8988T (cell line): ENCODE results near the gene BMP8B.
"Not testable (repeated sequence)": the region's sequence is repeated elsewhere in the genome, so short reads cannot be mapped to it uniquely, and the experiment has no call there.

Experiments
- DNase-seq: peaks from one replicate; pipeline ENCODE4 v3.0.0; 2011

Gene BMP8B, protein sequence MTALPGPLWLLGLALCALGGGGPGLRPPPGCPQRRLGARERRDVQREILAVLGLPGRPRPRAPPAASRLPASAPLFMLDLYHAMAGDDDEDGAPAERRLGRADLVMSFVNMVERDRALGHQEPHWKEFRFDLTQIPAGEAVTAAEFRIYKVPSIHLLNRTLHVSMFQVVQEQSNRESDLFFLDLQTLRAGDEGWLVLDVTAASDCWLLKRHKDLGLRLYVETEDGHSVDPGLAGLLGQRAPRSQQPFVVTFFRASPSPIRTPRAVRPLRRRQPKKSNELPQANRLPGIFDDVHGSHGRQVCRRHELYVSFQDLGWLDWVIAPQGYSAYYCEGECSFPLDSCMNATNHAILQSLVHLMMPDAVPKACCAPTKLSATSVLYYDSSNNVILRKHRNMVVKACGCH

DNA sequence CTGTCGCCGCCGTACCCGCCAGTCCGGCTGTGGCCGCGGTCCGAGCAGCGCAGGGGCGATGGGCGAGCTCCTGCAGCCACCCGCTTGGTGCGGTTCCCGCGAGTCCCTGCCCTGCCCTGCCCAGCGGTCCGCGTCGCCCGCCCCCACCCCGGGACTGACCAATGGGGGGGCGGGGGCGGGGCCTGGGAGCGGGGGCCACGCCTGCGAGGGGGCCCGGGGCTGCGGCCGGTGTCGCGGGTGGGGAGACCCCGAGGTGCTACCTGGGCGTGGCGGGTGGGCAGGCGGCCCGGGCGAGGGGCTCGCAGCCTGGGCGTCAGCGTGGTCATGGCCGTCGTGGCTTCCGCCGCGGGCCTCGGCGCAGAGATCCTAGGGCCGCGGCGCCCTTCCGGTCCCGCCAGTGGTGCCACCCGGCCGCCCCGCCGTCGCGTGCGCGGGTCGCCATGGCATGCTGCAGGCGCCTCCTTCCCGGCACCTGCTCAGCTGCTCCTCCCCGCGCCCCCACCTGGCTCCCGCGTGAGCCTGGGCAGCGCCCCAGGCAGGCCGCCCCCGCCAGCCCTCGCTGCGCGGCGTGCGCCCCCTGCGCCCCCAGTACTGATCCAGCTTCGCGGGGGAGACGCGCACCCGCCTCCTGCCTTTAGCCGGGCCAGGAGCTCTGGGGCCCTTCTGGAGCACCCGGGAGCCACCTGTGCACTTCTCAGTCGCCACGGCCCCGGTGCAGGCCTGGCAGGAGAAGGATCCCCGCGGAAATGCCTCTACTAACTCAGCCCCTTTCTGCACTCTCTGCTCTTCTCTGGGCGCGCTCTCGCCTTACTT is at the start of gene BMP8B:
Gene BMP8B, minus strand, starts transcription at position 108 of the 813 bp plus-strand sequence. CDS start 380 bp downstream, outside the sequence.
- DNase-seq = peak; percentile 88

DNA sequence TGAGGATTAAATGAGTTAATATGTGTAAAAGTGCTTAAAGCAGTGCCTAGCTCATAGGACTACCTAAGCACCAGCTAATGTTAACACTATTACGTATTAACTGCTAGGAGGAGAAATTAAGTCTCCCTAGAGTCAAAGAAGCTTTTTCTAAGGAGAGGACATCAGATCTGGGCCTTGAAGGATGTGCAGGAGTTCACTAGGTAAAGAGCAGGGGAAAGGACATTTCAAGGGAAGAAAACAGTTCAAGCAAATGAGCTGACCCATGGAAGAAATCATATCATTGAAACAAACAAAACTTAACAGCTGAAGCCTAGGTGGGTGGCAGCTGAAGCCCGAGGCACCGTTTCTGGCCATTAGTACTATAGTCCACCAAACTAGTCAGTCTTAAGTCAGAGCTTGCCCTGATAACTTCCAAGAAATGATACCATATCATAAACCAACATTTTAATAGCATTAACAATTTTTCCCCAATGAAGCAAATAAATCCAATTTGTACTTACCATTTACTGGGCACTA is 48.0 kb upstream of the BMP8B start:
- no peak for DNase-seq

DNA sequence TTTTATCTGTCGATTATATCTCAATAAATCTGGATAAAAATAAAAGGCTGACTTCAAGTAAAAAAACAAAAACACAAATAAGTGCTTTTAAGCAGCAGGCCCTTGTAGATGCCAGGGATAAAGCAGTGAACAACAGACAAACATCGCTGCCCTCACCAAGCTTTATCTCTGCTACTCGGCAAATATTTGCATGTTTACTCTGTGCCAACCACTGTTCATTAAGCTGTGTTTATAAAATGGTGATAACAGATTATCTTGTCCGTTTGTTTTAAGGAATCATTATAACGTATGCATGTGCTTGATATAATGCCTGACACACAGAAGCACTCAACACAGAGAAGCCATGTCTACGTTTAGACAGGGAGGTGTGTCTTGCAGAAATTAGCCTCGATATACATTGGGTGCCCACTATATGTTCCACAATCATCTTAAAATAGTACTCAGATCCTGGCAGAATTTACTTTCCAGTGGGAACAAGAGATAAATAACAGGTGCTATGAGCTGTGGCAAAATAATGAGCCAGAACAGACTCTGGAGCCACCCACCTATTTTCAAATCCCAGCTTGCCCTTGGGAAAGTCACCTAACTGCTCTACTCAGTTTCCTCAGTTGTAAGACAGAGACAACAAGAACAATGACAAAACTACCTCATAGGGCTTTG is 47.4 kb upstream of the BMP8B start:
- DNase-seq = no peak

DNA sequence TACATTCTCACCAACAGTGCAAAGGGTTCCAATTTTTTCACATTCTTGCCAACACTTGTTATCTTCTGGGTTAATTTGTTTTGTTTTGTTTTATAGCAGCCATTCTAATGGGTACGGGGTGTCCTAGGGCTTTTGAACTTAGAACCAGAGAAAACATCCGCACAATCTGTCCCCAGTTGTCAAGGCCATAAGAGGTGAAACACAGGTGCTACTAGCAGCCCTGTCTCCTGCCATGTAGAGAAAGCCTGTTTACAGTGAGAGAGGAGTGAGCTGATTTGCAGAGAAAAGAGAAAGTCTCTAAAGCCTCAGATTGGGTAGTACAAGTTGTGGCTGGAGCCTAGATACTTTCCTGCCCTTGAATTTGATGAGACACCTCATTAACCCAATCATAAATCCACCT is 46.4 kb upstream of the BMP8B start:
- no peak for DNase-seq

DNA sequence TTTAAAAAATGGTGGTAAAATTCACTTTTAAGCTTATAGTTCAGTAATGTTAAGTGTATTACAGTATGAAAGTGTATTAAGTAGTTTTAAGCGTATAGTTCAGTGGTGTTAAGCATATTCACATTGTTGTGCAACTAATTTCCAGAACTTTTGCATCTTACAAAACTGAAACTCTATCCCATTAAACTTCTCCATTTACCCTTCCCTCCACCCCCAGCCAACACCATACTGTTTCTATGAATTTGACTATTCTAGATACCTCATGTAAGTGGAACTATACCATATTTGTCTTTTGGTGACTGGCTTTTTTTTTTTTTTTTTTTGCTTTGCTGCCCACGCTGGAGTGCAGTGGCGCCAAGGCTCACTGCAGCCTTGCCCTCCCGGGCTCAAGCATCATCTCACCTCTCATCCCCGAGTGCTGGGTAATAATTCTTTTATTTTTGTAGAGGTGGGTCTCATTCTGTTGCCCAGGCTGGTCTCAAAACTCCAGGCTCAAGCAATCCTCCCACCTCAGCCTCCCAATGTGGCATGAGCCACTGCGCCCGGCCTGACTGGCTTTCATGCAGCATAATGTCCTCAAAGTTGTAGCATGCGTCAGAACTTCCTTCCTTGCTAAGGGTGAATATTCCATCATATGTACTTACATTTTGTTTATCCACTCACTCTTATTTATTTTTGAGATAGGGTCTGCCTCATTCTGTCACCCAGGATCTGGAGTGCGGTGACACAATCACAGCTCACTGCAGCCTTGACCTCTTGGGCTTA is 45.1 kb upstream of the BMP8B start:
- no peak for DNase-seq

DNA sequence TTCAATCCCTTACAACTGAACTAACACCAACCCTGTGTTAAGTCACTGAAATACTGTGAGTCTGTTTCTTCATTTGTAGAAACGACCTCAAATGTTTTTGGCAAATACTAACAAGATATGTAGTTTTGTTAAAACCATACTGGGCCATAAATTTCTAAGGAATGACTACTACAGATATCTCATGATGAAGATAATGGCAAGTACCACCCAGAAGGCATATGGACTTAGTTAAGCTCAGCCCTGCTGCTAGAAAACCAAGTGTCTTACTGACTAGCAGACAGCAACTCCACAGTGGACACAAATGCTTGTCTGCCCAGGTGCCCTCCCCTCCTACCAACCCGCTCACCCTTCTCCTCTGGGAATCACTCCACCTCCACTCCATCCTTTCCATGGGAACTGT is 44.5 kb upstream of the BMP8B start:
- no peak for DNase-seq

DNA sequence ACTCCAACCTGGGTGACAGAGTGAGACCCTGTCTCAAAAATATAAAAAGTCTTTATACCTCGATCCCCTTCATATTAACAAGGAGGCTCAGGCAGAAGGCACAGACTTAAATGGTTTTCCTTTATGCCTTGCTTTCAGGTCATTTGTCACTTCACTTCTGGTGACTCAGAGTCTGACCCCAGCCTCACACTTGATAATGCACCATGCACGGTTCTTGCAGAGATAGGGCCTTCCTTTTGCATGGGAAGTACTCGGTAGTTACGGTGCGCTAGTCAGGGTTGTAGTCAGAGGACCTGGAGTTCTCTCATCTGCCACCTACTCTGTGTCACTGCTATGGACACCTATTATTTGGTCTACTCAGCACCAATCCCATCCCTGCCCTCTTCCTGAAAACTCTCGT is 43.6 kb upstream of the BMP8B start:
- no peak for DNase-seq

DNA sequence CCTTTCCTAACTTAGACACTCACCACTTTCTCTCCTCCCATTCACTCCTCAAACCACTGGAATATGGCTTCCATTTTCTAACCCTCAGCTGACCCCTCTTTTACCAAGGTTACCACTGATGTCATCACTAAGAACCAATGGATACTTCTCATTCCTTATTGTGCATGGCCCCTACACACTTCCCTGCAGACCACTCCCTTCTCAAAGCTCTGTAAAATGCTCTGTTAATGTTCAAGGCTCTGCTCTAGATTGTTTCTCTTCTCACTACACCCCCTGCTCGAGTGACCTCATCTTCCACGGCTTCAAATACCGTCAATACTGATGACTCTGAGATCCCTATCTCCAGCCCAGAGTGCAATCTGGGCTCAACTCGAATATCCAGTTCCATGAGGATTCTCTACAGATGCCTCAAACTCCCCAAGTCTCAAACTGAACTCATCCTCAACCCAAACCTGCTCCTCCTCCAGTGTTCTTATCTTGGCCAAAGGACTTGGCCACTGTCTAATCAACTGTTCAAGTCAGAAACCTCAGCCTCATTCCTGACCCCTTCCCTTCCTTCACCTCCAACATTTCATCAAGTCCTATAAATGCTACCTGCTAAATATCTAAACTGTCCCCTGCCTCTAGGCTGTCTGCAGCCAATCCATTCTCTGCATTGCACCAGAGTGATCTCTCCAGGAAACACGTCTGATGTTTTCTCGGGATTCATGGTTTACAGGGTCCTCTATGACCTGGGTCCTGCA is 41.3 kb upstream of the BMP8B start:
- DNase-seq = no peak

DNA sequence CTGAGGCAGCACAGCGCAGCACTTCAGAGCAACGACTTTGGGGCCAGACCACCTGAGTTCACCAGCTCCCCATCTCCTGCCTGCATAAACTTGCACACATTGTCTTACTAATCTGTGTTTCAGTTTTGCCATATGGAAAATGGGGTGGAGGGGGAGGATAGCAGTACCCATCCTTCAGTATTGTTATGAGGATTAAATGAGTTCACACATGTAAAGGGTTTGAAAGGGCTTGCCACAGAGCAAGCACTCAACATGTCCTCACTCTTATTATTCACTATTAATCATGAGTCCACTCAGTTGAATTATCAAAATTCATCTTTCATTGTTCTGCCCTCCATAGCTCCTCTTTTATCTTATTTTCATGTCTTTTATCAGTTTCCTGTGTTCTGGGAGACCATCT is 40.1 kb upstream of the BMP8B start:
- no peak for DNase-seq

DNA sequence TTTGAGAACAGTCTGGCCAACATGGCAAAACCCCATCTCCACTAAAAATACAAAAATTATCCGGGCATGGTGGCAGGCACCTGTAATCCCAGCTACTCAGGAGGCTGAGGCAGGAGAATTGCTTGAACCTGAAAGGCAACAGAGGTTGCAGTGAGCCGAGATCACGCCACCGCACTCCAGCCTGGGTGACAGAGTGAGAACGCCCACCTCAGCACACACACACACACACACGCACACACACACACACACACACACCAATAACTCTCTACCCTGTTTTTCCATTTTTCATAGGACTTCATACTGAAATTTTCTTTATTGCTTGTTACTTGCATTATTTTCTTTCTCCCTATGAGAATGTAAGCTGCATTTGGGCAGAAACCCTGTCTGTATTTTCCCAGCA is 39.6 kb upstream of the BMP8B start:
- not testable (repeated sequence) for DNase-seq

DNA sequence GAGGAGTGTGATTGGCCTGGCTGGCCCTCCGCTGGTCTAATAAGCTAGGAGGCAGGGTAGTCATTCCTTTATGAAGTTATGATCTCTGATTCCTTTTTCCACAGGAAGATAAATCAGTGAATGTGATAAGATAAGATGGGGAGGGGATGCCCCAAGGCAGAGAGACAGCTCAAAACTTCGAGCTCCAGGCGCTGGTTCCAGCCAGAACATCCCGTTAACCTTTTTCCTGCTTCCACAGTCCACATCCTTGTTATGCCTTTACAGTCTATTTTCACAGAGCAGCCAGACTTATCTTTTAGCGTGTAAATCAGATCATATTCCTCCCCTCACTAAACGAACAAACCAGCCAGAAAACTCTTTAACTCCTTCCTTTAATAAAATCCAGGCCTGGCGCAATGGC is 38.5 kb upstream of the BMP8B start:
- DNase-seq = no peak

DNA sequence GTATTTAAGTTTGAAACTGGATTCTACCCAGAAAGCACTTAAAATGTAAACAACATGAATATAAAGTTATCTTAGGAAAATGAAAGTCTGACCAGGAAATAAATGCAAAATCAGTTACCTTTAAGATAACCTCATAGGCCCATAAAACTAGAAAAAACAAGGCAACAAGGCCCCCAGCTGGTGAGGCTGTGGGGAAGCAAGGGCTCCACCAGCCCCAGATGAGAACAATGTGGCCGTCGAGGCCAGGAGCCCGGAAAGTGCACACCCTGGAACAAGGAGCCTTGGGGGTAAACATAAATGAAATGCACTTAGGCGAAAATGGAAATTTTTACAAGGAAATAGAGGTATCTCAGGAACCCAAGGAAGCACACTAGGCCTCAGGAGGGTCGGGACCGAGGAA is 37.9 kb upstream of the BMP8B start:
- no peak for DNase-seq

DNA sequence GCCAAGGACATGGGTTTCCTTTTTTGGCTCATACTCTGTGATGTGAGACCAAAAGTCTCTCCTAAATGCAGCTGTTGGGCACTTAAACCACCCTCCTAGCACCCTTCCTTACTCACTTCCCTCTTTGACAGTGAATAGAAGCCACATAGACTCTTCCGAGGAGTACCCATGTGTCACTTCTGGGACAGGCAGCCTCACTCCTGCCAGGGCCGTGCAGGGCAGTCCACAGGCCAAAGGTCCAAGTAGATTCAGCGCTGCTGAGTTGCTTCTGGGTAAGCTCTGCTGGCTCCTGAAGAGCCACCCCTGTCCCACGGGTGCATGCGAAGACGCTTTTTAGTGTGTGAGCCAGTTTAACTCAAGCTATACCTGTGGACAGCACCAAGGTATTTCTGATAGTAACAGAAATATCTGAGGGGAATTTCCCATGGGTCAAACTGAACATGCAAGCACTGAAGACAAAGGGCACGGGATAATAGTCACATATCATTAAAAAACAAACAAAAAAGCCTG is 36.8 kb upstream of the BMP8B start:
- DNase-seq = no peak

DNA sequence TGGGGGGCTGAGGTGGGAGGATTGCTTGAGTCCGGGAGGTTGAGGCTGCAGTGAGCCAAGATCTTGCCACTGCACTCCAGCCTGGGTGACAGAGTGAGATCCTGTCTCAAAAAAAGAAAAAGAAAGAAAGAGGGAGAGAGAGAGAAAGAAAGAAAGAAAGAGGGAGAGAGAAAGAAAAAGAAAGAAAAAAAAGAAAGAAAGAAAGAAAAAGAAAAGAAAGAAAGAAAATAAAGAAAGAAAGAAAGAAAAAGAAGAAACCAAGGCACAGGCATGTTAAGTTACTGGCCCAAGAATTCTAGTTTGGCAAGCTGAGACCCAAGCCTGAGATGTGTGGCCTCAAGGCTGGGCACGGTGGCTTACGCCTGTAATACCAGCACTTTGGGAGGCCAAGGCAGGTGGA is 34.8 kb upstream of the BMP8B start:
- DNase-seq = not testable (repeated sequence)

DNA sequence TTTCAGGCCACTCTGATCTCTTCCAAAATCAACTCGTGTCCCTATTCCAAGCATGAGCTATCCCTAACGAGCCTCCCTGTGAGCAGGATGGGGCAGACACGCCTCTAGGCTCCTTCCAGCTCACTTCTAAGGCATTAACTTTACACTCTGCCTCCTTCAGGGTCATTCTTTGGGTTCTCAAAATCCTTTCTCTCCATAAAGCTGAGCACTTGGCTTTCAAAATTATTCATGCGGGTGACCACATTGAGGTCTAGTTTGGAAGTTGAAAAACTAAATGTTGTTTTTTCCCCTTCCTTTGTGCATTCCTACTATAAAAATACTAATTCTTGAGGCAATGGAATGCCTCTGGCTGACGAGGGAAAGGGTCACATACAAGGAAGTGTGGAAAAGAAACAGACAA is 33.5 kb upstream of the BMP8B start:
- no peak for DNase-seq

DNA sequence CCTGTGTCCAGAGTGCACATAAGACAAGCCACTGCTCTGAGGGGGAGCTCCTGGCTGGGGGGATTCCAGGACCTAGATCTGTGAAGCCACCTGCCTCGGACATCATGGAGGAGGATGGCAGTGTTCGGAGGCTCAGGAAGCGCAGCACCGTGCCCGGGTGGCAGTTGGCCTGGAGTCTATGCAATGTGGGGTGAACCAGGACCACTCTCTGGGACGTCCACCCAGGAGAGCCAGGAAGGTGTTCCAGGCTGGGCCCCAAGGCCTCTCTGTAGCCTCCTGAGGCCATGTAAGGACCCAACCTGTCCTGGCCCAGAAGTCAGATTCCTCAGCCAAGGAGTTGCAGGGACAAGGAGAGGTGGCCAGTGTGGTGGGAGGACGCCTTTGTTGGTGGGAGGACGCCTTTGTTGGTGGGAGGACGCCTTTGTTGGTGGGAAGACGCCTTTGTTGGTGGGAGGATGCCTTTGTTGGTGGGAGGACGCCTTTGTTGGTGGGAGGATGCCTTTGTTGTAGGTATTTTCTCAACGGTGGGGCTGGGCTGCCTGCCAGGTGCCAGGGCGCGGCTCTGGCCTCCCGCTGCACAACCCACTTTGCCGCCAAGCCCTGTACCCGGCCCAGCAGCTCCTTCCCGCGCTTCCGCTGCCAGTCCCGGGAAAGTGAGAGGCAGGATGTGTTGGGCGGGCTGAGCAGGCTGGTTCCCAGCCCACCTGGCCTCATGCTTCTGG is 30.6 kb upstream of the BMP8B start:
- DNase-seq = no peak

DNA sequence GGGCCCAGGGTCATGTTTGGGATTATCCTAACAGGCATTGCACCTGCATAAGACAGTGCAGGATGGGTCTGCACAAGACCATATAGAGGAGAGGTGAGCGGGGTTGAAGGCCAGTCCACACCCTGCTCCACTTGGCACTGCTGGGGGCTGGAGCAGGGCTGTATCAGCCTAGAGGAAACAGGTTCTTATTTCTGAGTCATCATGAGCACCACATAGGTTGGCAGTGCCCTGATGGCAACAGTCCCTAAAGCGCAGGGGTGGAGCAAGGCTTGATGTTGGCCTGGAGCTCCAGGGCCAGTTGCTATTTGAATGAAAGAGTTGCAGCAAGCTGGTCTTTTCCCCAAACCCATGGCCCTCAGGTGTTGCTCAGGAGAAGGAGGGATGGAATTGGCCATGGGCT is 29.8 kb upstream of the BMP8B start:
- no peak for DNase-seq

DNA sequence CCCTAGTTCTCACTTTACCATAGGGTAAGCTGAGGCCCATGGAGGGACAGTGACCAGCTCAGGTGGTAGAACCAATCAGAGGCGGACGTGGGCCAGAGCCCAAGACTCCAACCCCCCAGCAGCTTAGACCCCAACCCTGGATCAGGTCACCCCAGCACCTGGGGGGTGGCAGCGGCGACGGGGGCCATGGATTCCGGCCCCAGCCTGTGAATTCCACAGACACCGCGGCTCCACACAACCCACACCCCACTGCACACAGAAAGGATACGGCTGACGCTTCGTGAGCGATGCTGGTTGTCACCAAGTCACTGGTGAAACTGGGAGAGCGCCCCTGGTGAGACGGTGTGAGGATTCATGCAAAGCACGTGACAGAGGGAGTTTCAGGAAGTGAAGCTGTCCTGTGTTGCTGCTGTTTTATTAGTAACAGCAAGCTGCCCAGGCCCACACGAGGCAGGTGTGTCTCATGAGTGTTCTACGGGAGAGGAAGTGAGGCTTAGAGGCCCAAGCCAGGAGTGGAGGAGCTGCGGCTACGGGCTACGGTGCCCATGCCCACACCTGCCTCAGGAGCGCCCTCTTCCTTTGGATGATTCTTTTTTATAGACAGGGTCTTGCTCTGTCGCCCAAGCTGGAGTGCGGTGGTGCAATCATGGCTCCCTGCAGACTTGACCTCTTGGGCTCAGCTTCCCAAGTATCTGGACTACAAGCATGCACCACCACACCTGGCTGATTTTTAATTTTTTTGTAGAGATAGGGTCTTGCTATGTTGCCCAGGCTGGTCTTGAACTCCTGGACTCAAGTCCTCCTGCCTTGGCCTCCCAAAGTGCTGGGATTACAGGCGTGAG is 28.6 kb upstream of the BMP8B start:
- not testable (repeated sequence) for DNase-seq

DNA sequence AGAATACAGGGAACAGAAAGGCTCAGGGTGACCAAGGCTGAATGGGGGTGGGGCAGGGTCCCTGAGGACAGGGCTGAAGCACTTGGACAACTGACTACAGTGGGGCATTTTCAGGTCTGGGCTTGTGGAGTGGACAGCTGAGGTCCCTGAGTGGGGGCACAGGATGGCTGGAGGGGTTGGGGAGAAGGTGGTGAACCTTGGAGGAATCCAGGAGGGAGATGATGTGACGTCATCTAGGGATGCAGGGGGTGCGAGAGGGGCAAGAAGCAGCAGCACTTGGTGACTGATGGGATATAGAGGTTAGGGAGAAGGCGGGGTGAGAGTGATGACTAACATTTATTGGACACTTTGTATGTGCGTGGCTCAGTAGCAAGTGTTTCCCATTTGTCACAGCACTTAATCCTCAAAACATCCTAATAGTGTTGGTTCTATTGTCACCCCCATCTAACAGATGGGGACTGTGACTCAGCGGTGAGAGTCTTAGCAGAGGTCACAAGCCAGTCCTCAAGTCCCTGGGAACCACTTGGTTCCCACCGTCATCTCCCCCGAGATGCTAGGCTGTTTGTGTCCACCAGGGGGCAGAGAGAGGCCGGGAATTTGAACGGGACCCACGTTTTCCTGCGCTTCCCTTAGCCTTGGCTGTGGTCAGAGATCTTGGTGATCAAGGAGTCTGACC is 27.9 kb upstream of the BMP8B start:
- peak; percentile 44 for DNase-seq
